ENCODE results near the gene UMODL1.

DNA sequence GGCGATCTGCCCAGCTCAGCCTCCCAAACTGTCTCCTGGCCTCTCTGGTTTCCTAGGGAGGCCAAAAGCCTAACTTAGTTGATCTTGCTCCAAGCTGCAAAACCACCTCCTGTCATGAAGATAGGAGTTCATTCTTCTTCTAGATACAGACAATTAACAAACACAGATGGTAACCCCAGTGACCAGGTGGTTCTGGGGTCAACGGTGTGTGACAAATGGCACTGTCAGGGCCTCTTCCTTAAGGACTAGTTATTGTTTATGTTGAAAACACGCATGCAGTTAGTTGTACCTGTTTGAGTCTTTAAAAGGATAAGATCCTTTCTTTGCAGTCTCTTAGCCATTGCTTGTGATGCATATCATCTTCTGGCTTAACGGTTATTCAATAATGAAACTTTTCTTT, 4.6 kb upstream of the UMODL1 start:
- TF ChIP-seq, protein P1, sequence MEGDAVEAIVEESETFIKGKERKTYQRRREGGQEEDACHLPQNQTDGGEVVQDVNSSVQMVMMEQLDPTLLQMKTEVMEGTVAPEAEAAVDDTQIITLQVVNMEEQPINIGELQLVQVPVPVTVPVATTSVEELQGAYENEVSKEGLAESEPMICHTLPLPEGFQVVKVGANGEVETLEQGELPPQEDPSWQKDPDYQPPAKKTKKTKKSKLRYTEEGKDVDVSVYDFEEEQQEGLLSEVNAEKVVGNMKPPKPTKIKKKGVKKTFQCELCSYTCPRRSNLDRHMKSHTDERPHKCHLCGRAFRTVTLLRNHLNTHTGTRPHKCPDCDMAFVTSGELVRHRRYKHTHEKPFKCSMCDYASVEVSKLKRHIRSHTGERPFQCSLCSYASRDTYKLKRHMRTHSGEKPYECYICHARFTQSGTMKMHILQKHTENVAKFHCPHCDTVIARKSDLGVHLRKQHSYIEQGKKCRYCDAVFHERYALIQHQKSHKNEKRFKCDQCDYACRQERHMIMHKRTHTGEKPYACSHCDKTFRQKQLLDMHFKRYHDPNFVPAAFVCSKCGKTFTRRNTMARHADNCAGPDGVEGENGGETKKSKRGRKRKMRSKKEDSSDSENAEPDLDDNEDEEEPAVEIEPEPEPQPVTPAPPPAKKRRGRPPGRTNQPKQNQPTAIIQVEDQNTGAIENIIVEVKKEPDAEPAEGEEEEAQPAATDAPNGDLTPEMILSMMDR (conservative IDR thresholded peaks at IDR 0.05), result no peak
- TF ChIP-seq ZFX (IDR thresholded peaks at IDR 0.05), result no peak
